ENCODE results near the gene SGPP2.

The SGPP2 gene

DNA sequence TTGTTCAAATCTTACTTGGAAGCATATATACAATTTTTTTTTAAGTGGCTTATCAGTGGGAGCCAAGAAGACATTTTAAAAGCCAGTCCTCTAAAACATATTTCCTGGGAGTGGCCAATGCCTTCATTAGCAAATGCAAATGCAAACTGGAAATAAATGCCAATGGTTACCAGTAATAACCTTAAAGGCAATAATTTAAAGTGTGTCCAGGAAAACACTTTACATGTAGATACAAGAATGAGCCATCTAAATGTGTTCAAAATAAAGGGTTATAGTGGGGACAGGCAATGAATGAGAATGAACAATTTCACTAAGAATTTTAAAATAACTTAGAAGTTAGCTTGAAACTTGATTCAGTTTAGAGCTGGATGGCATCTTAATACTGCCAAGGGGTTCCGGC is 167.3 kb downstream of the SGPP2 start:
- DNase-seq: no peak

- DNase-seq: no peak
Observed at GRCh38 chr2:222592176-222592575, 167.8 kb downstream of the SGPP2 start.

DNA sequence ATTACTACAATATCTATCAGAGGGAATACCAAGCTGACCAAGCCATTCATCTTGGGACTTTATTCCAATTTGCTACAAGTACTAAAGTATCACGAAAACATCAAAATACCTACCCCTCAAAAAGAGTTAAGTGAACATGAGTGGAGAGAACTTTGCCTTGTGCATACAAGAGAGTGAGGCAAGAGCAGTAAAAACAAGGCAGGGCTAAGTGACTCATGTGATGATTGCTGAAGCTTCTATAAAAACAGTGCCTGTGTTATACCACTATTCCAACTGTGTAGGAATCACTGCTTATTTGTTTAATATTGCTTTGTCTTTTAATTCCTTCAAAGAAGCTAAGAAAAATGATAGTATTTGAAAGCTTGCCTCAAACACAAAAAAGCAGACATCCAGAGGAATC is 170.3 kb downstream of the SGPP2 start:
- no peak for DNase-seq

DNA sequence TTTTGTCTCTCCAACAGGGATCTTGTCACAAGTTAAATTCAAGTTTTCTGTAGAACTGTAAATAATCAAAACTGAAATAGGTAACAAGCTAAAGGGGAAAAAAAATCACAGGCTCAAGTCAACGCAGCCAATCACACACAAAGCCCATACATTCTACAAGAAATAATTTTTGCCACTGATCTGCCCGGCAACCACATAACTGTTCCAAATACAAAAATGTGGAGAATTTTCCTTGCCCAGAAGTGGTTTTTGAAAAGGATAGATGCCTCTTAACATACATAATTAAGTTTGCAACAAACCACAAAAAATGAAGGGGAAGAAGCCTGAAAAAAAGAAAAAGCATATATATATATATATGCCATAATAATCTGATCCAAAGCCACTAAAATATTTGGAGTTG is 171.2 kb downstream of the SGPP2 start:
- DNase-seq: no peak

DNA sequence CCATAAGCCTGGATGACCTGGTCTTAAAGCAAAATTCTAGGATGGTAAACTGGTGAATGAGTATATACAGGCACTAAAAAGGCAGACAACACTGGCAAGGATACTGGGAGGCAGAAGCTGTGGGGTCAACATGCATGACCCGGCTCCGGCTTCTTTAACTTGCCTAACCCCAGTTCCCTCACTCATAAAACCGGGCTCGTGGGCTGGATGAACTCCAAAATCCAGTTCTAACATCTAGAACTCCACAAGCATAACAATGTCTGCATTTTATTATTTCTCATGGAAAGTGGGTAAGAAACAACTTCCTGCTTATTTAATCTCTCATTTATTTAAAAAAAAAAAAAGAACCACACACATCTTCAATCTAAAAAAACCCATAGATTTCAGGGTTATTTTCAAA is 174.3 kb downstream of the SGPP2 start:
- DNase-seq: no peak

GRCh38 chr2:222603501-222603900 is 179.2 kb downstream of the SGPP2 start:
- no peak for DNase-seq

DNA sequence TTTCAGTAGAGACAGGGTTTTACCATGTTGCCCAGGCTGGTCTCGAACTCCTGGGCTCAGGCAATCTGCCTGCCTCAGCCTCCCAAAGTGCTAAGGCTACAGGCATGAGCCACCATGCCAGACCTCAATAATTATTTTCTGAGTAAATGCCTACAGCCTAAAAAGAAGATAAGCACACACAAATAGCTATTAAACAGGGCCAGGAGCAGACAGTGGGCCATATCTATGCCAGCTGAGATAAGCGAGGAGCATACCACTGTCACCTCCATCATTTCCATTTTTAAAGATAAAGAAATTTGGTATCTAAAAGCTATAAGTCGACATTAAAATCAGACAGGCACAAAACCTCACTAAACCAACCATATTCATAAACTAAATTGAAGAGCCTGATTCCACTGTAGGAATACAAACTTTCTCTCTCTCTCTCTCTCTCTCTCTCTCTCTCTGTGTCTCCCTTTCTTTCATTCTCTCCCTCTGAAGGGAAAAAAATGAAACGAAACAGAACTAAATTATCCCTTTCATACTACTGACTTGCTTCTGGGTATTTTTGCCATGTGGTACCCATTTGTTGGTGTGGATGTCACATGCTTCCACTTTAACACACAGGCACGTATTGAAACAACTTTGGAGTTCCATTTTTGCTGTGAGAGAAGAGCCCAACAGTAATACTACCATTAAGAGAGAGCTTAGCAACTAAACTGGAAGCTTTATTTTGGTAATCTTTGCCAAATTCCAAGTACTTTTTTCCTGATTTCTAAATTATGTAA is 180.6 kb downstream of the SGPP2 start:
- DNase-seq: no peak

DNA sequence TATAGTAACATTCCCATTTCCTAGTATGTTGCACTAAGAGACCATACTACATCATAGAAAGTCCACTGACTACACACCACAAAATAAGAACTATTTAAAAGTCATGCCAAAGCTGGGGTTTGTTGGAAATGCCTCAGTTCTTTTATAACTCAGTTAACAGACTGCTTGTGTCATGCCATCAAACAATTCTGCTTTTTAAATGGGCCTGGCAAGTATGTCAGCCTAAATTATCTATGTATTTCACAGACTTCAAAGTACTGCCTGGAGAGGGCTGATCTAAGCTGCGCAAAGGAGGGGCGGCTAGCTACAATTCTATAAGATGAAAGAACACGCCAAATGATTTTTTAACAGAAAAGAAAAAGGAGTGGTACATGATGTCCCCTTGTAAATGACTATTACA is 182.0 kb downstream of the SGPP2 start:
- DNase-seq: no peak

GRCh38 chr2:222608081-222608480 is 183.7 kb downstream of the SGPP2 start:
- DNase-seq: no peak

GRCh38 chr2:222609381-222609780 is 185.0 kb downstream of the SGPP2 start:
- DNase-seq: no peak
